CD14-positive monocyte (primary cell): ENCODE results near the gene NEUROD4. TPM values are rescaled to one million over a fixed set of nuclear protein-coding genes. Genes with fewer than 3 reads are reported as not detected.

Experiments
- DNase-seq, 3 donors: peaks; one replicate each; pipeline ENCODE4 v3.0.0-alpha.2; 2011 to 2022
- H2AFZ ChIP-seq: 2 replicates; pipeline ENCODE4 v1.6.0; 2012; ENCODE audit warnings: mild to moderate bottlenecking, low read depth, low read length, inconsistent platforms; ENCODE audit not compliant: insufficient read depth, poor library complexity, severe bottlenecking
- H3K27ac ChIP-seq, 2 donors: 1 replicate in 1 of 2; 2 replicates in 1 of 2; pipeline ENCODE4 v1.5.1; 2012 to 2013; ENCODE audit warnings: low read length in 2 of 2, control low read depth in 1 of 2, inconsistent platforms in 1 of 2, low read depth in 1 of 2, mild to moderate bottlenecking in 1 of 2
- H3K27me3 ChIP-seq, 2 donors: one replicate each; pipeline versions ENCODE4 v1.6.0 to v1.6.1; 2011 to 2013; ENCODE audit warnings: low read length in 2 of 2; ENCODE audit not compliant: control insufficient read depth in 2 of 2, insufficient read depth in 2 of 2
- H3K36me3 ChIP-seq, 2 donors: replicated peaks in 1 of 2; 1 replicate in 1 of 2; 2 replicates in 1 of 2; pipeline versions ENCODE4 v1.5.1 to v1.6.1; 2012 to 2013; ENCODE audit warnings: low read length in 2 of 2, control low read depth in 1 of 2, inconsistent platforms in 1 of 2, mild to moderate bottlenecking in 1 of 2; ENCODE audit not compliant: insufficient read depth in 2 of 2, control insufficient read depth in 1 of 2
- H3K4me1 ChIP-seq, 2 donors: 1 replicate in 1 of 2; 2 replicates in 1 of 2; pipeline versions ENCODE4 v1.5.1 to v1.6.1; 2012 to 2013; ENCODE audit warnings: low read length in 2 of 2, control low read depth in 1 of 2, inconsistent platforms in 1 of 2, mild to moderate bottlenecking in 1 of 2, moderate library complexity in 1 of 2; ENCODE audit not compliant: insufficient read depth in 2 of 2, control insufficient read depth in 1 of 2
- H3K4me2 ChIP-seq: replicated peaks from 2 replicates; pipeline ENCODE3; 2012; ENCODE audit warnings: low read length, moderate library complexity, mild to moderate bottlenecking; ENCODE audit not compliant: poor library complexity, severe bottlenecking; ENCODE audit errors: extremely low read depth
- H3K4me3 ChIP-seq, 3 experiments: fragments of 200-600 bp in 1 of 3; sonication (generic) in 1 of 3; replicated peaks in 1 of 3; 1 replicate in 2 of 3; 2 replicates in 1 of 3; pipeline ENCODE4 v1.5.1; 2011 to 2013; ENCODE audit warnings: low read length in 3 of 3, mild to moderate bottlenecking in 3 of 3, control low read depth in 2 of 3, low read depth in 2 of 3, inconsistent platforms in 1 of 3, moderate library complexity in 1 of 3
- H3K79me2 ChIP-seq: 2 replicates; pipeline ENCODE4 v1.6.0; 2012; ENCODE audit warnings: mild to moderate bottlenecking, control low read depth, inconsistent platforms, low read length, moderate library complexity; ENCODE audit not compliant: insufficient read depth
- H3K9ac ChIP-seq: 2 replicates; pipeline ENCODE4 v1.6.0; 2017; ENCODE audit warnings: low read length, mild to moderate bottlenecking; ENCODE audit not compliant: insufficient read depth, poor library complexity, severe bottlenecking
- H3K9me3 ChIP-seq, 2 donors: replicated peaks in 1 of 2; 1 replicate in 1 of 2; 2 replicates in 1 of 2; pipeline versions ENCODE4 v1.5.1 to v1.6.1; 2012 to 2013; ENCODE audit warnings: low read length in 2 of 2, control low read depth in 1 of 2; ENCODE audit not compliant: control insufficient read depth in 1 of 2, insufficient read depth in 1 of 2
- H4K20me1 ChIP-seq: 2 replicates; pipeline ENCODE4 v1.6.0; 2012; ENCODE audit warnings: mild to moderate bottlenecking, low read length, control low read depth, moderate library complexity; ENCODE audit not compliant: insufficient read depth
- H3K27ac Mint-ChIP-seq, 7 donors: one replicate each; pipeline ENCODE4 v1.8.0; 2020; ENCODE audit warnings: mild to moderate bottlenecking in 7 of 7, mixed read lengths in 7 of 7, moderate library complexity in 6 of 7, inconsistent platforms in 2 of 7
- H3K27me3 Mint-ChIP-seq, 3 donors: one replicate each; pipeline ENCODE4 v1.8.0; 2021 to 2022; ENCODE audit warnings: low read depth in 3 of 3, mild to moderate bottlenecking in 3 of 3, mixed read lengths in 3 of 3, moderate library complexity in 3 of 3, inconsistent platforms in 1 of 3
- H3K36me3 Mint-ChIP-seq, 2 donors: one replicate each; pipeline ENCODE4 v1.8.0; 2020; ENCODE audit warnings: mixed read lengths in 2 of 2, inconsistent platforms in 1 of 2, mild to moderate bottlenecking in 1 of 2
- H3K4me1 Mint-ChIP-seq: one replicate; pipeline ENCODE4 v1.8.0; 2020; ENCODE audit warnings: mild to moderate bottlenecking, mixed read lengths
- H3K4me3 Mint-ChIP-seq, 2 donors: one replicate each; pipeline ENCODE4 v1.8.0; 2020; ENCODE audit warnings: mild to moderate bottlenecking in 2 of 2, mixed read lengths in 2 of 2, moderate library complexity in 1 of 2
- H3K9me3 Mint-ChIP-seq, 7 donors: one replicate each; pipeline ENCODE4 v1.8.0; 2020 to 2022; ENCODE audit warnings: mixed read lengths in 7 of 7, mild to moderate bottlenecking in 6 of 7, moderate library complexity in 6 of 7, inconsistent platforms in 2 of 7
- WGBS: methylation state at CpG from one replicate; pipeline ENCODE4 v1.1.5; 2013; ENCODE audit warnings: missing lambda C conversion rate; ENCODE audit not compliant: insufficient coverage; 5-methylcytosine and 5-hydroxymethylcytosine counted together
- intact Hi-C, 2 donors: fragments of 100-400 bp; cut with micrococcal nuclease; formaldehyde crosslinking; loops; one replicate each; pipeline versions ENCODE4 v1.15.0 to v1.15.1; 2023
- polyA plus RNA-seq, 3 donors: library from polyadenylated mRNA; depleted of rRNA in 1 of 3; unstranded in 2 of 3; stranded (reverse) in 1 of 3; fragments of 300-500 nt in 2 of 3; fragments of >200 nt in 1 of 3; fragmentation: Illumina TruSeq in 2 of 3; gene quantifications; 1 replicate in 2 of 3; 2 replicates in 1 of 3; pipeline ENCODE4 v1.2.3, GENCODE V29; 2012 to 2021
- TF ChIP-seq, protein P1 (sequence below): fragments of 200-600 bp; IDR thresholded peaks from one replicate; pipeline ENCODE4 v1.8.0; 2022; ENCODE audit warnings: antibody characterized with exemption, mild to moderate bottlenecking

The NEUROD4 gene
- polyA plus RNA-seq, 3 donors, result not detected

- H3K9ac ChIP-seq, result no peak overlapping the region
- H3K9me3 Mint-ChIP-seq, result peaks cover 0 to 10% (median 2%) of the 10 kb centered on the region in 7 donors
- H3K79me2 ChIP-seq, result no peaks in the 10 kb centered on the region
- no peak overlapping the region for H3K4me3 ChIP-seq
- no peak overlapping the region for H3K27ac Mint-ChIP-seq
- H3K27ac ChIP-seq, result no peak overlapping the region
- intact Hi-C loops, result no loop called here
- 100% methylated on average over 2 of the region's 2 CpGs for WGBS
- peaks cover 17% of the 10 kb centered on the region for H3K4me1 Mint-ChIP-seq
- TF ChIP-seq, protein P1, sequence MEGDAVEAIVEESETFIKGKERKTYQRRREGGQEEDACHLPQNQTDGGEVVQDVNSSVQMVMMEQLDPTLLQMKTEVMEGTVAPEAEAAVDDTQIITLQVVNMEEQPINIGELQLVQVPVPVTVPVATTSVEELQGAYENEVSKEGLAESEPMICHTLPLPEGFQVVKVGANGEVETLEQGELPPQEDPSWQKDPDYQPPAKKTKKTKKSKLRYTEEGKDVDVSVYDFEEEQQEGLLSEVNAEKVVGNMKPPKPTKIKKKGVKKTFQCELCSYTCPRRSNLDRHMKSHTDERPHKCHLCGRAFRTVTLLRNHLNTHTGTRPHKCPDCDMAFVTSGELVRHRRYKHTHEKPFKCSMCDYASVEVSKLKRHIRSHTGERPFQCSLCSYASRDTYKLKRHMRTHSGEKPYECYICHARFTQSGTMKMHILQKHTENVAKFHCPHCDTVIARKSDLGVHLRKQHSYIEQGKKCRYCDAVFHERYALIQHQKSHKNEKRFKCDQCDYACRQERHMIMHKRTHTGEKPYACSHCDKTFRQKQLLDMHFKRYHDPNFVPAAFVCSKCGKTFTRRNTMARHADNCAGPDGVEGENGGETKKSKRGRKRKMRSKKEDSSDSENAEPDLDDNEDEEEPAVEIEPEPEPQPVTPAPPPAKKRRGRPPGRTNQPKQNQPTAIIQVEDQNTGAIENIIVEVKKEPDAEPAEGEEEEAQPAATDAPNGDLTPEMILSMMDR, result no peak
- peaks cover 2 to 5% (median 4%) of the 10 kb centered on the region in 3 donors for H3K27me3 Mint-ChIP-seq
- H3K4me3 Mint-ChIP-seq, result no peak overlapping the region
- H3K4me1 ChIP-seq, result peaks cover 8 to 9% of the 10 kb centered on the region in 2 donors
- no peaks in the 10 kb centered on the region for H3K36me3 ChIP-seq
- H3K4me2 ChIP-seq, result no peak overlapping the region
- no peaks in the 10 kb centered on the region for H3K36me3 Mint-ChIP-seq
- no peaks in the 10 kb centered on the region for H3K27me3 ChIP-seq
- H2AFZ ChIP-seq, result no peak overlapping the region
- no peak for DNase-seq
- no peaks in the 10 kb centered on the region for H4K20me1 ChIP-seq
- no peaks in the 10 kb centered on the region for H3K9me3 ChIP-seq
Measured at GRCh38 chr12:55002355-55002754, 17.4 kb upstream of the NEUROD4 start.

GRCh38 chr12:55008944-55009585 lies 10.7 kb upstream of the NEUROD4 start:
- TF ChIP-seq, protein P1, result no peak
- intact Hi-C loops, result no loop called here
- DNase-seq, result no peak

More at GRCh38 chr12:55008944-55009585, 10.7 kb upstream of the NEUROD4 start:
- H3K27me3 ChIP-seq, result peaks cover 14 to 22% of the 10 kb centered on the region in 2 donors
- H3K79me2 ChIP-seq, result no peaks in the 10 kb centered on the region
- no peaks in the 10 kb centered on the region for H3K4me1 ChIP-seq
- WGBS, result 63% methylated on average over 3 of the region's 6 CpGs
- H3K9me3 ChIP-seq, result peaks cover 8% of the 10 kb centered on the region in 2 donors
- H3K9me3 Mint-ChIP-seq, result peaks cover 8 to 23% (median 12%) of the 10 kb centered on the region in 7 donors
- H2AFZ ChIP-seq, result no peak overlapping the region
- H3K36me3 Mint-ChIP-seq, result no peaks in the 10 kb centered on the region
- no peaks in the 10 kb centered on the region for H3K4me1 Mint-ChIP-seq
- H3K27ac Mint-ChIP-seq, result no peak overlapping the region
- no peak overlapping the region for H3K27ac ChIP-seq
- no peak overlapping the region for H3K9ac ChIP-seq
- H3K27me3 Mint-ChIP-seq, result peaks cover 15 to 24% (median 24%) of the 10 kb centered on the region in 3 donors
- no peaks in the 10 kb centered on the region for H4K20me1 ChIP-seq
- H3K4me3 Mint-ChIP-seq, result no peak overlapping the region
- H3K4me2 ChIP-seq, result no peak overlapping the region
- H3K36me3 ChIP-seq, result no peaks in the 10 kb centered on the region
- no peak overlapping the region for H3K4me3 ChIP-seq
